ENCODE results near the gene MAMLD1. TPM values are rescaled to one million over a fixed set of nuclear protein-coding genes. Genes with fewer than 3 reads are reported as not detected.

MAMLD1 gene
- polyA plus RNA-seq, 1 experiment, result 3.7 TPM

DNA sequence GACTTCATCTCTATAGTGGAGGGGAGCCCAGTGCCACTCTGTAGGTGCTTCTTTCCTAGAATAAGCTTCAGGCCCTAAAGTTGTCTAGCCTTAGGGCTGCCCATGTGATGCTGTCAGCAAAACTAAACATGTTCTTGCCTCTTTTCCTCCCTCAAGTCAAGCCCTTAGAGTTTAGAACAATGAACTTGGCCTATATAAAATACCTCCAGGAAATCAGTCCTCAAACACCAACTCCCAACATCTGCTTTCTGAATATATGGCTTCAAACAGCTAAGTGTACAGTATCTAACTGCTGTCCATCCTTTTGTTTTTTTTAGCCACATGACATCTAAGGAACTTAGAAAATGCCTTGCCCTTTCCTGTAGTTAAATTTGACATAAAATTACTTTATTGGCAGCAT, 91.0 kb downstream of the MAMLD1 start:
- POLR2A ChIA-PET, result no interaction called here
- H3K27ac ChIP-seq (ENCODE audit: low read depth, low read length), result no peak overlapping the region
- TF ChIP-seq, protein P1, sequence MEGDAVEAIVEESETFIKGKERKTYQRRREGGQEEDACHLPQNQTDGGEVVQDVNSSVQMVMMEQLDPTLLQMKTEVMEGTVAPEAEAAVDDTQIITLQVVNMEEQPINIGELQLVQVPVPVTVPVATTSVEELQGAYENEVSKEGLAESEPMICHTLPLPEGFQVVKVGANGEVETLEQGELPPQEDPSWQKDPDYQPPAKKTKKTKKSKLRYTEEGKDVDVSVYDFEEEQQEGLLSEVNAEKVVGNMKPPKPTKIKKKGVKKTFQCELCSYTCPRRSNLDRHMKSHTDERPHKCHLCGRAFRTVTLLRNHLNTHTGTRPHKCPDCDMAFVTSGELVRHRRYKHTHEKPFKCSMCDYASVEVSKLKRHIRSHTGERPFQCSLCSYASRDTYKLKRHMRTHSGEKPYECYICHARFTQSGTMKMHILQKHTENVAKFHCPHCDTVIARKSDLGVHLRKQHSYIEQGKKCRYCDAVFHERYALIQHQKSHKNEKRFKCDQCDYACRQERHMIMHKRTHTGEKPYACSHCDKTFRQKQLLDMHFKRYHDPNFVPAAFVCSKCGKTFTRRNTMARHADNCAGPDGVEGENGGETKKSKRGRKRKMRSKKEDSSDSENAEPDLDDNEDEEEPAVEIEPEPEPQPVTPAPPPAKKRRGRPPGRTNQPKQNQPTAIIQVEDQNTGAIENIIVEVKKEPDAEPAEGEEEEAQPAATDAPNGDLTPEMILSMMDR (IDR thresholded peaks at IDR 0.05; ENCODE audit: low read depth, low read length), result no peak

GRCh38 chrX:150454508-150455214, 91.5 kb downstream of the MAMLD1 start:
- H3K9me3 ChIP-seq (ENCODE audit: control insufficient read depth, insufficient read depth, low read length), result no peaks in the 10 kb centered on the region
- ChIA-PET POLR2A (no interaction called here), CTCF (interaction anchor here (0.5 kb wide), 1 partner anchor 263 kb away, joined by 4 read pairs; no protein-coding TSS in a partner anchor)
- H3K4me3 ChIP-seq (ENCODE audit: low read depth, low read length), result no peak overlapping the region
- no peak for DNase-seq (ENCODE audit: low read depth, low spot score)
- H3K27ac ChIP-seq (ENCODE audit: low read depth, low read length), result no peak overlapping the region
- H3K27me3 ChIP-seq (ENCODE audit: control insufficient read depth, insufficient read depth, low read length), result no peaks in the 10 kb centered on the region
- TF ChIP-seq, protein P1 (IDR thresholded peaks at IDR 0.05; ENCODE audit: low read depth, low read length), result no peak

More for the DNA sequence above, 91.0 kb downstream of the MAMLD1 start:
- H3K9me3 ChIP-seq (ENCODE audit: control insufficient read depth, insufficient read depth, low read length), result no peaks in the 10 kb centered on the region
- no peak overlapping the region for H3K4me3 ChIP-seq (ENCODE audit: low read depth, low read length)
- DNase-seq (ENCODE audit: low read depth, low spot score), result no peak
- CTCF ChIA-PET, result interaction anchor here (0.5 kb wide), 1 partner anchor 263 kb away, joined by 4 read pairs; no protein-coding TSS in a partner anchor
- H3K27me3 ChIP-seq (ENCODE audit: control insufficient read depth, insufficient read depth, low read length), result no peaks in the 10 kb centered on the region

DNA sequence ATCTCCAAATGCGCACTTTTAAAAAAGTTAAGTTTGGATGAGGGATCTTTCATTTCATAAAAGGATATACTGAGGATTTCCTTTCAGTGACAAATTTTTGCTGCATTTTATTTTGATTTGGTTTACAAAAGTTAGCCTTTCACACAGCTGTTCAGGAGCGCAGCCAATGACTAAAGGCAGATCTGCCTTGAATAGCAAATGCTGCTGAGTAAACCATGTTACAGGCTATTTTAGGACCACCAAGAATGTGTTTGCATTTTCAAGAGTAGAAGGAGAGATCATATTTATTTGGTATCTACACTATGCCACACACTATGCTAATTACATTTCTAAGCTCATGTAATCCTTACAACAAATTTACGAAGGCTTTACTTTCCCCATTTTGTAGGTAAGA, 92.1 kb downstream of the MAMLD1 start:
- Histone ChIP-seq H3K27me3 (ENCODE audit: control insufficient read depth, insufficient read depth, low read length) (no peaks in the 10 kb centered on the region), H3K9me3 (ENCODE audit: control insufficient read depth, insufficient read depth, low read length) (no peaks in the 10 kb centered on the region), H3K4me3 (ENCODE audit: low read depth, low read length) (no peak overlapping the region), H3K27ac (ENCODE audit: low read depth, low read length) (no peak overlapping the region)
- DNase-seq (ENCODE audit: low read depth, low spot score), result no peak
- TF ChIP-seq, protein P1 (IDR thresholded peaks at IDR 0.05; ENCODE audit: low read depth, low read length), result no peak
- ChIA-PET POLR2A (no interaction called here), CTCF (no interaction called here)

DNA sequence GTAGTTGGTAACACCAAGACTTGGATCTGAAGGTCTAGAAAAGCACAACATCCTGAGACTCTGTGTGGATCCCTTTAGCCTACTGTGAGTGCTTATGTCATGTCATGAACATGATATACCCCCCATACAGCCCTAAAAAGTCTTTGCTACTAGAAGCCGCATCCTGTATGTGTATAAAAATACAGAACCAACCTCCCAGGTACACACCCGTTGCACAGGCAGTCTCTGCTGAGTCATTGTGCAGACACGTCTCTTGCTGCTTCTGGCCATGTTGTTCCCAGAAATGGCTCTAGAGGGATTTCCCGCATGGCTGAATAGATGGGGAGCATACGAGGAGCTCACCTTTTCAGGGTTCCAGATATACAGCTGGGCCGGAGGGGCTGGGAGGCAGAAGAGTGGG, 93.3 kb downstream of the MAMLD1 start:
- POLR2A ChIA-PET, result no interaction called here
- Histone ChIP-seq H3K27ac (ENCODE audit: low read depth, low read length) (no peak overlapping the region), H3K4me3 (ENCODE audit: low read depth, low read length) (no peak overlapping the region), H3K9me3 (ENCODE audit: control insufficient read depth, insufficient read depth, low read length) (no peaks in the 10 kb centered on the region), H3K27me3 (ENCODE audit: control insufficient read depth, insufficient read depth, low read length) (no peaks in the 10 kb centered on the region)
- TF ChIP-seq, protein P1 (IDR thresholded peaks at IDR 0.05; ENCODE audit: low read depth, low read length), result no peak
- CTCF ChIA-PET, result no interaction called here
- DNase-seq (ENCODE audit: low read depth, low spot score), result no peak

- Histone ChIP-seq H3K9me3 (ENCODE audit: control insufficient read depth, insufficient read depth, low read length) (no peaks in the 10 kb centered on the region), H3K4me3 (ENCODE audit: low read depth, low read length) (no peak overlapping the region), H3K27ac (ENCODE audit: low read depth, low read length) (no peak overlapping the region), H3K27me3 (ENCODE audit: control insufficient read depth, insufficient read depth, low read length) (no peaks in the 10 kb centered on the region)
- CTCF ChIA-PET, result no interaction called here
- POLR2A ChIA-PET, result no interaction called here
- TF ChIP-seq, protein P1 (IDR thresholded peaks at IDR 0.05; ENCODE audit: low read depth, low read length), result no peak
- no peak for DNase-seq (ENCODE audit: low read depth, low spot score)
These were observed 93.8 kb downstream of the MAMLD1 start for GRCh38 chrX:150456941-150457340.
